Osteocyte (in vitro differentiated cells): ENCODE results near the gene CREBL2. TPM values are rescaled to one million over a fixed set of nuclear protein-coding genes. Genes with fewer than 3 reads are reported as not detected.

Source experiments
- DNase-seq: peaks from one replicate; pipeline ENCODE4 v3.0.0; 2021; ENCODE audit warnings: mixed read lengths; ENCODE audit not compliant: unreplicated experiment; ENCODE audit errors: extremely low spot score
- H3K27ac Mint-ChIP-seq: one replicate; pipeline ENCODE4 v1.8.0; 2021; ENCODE audit warnings: mild to moderate bottlenecking, mixed read lengths; ENCODE audit not compliant: unreplicated experiment
- H3K27me3 Mint-ChIP-seq: one replicate; pipeline ENCODE4 v1.8.0; 2021; ENCODE audit warnings: mixed read lengths; ENCODE audit not compliant: unreplicated experiment
- H3K36me3 Mint-ChIP-seq: one replicate; pipeline ENCODE4 v1.8.0; 2021; ENCODE audit warnings: mixed read lengths; ENCODE audit not compliant: unreplicated experiment
- H3K4me1 Mint-ChIP-seq: one replicate; pipeline ENCODE4 v1.8.0; 2021; ENCODE audit warnings: mixed read lengths; ENCODE audit not compliant: unreplicated experiment
- H3K4me3 Mint-ChIP-seq: one replicate; pipeline ENCODE4 v1.8.0; 2021; ENCODE audit warnings: mild to moderate bottlenecking, moderate library complexity, mixed read lengths; ENCODE audit not compliant: unreplicated experiment
- H3K9me3 Mint-ChIP-seq: one replicate; pipeline ENCODE4 v1.8.0; 2021; ENCODE audit warnings: mixed read lengths; ENCODE audit not compliant: unreplicated experiment
- CTCF ChIP-seq: fragments of 200-600 bp; sonication (generic); IDR thresholded peaks from 2 replicates; pipeline ENCODE4 v1.5.0; 2021; ENCODE audit warnings: antibody characterized with exemption, mild to moderate bottlenecking, moderate library complexity
- long read RNA-seq: library from polyadenylated mRNA; unstranded; transcript quantifications from one replicate; pipeline ENCODE4 v2.0.0, GENCODE V29; 2021
- total RNA-seq: library from RNA; stranded (reverse); gene quantifications from 2 replicates; pipeline ENCODE4 v1.2.1, GENCODE V29; 2021

The CREBL2 gene
- 15.1 and 16.3 TPM in 2 replicates for total RNA-seq
- long read RNA-seq, partial matches to known transcripts = 0 of 9 reads
- long read RNA-seq, other reads (novel, unspliced or antisense) = 5 of 9 reads

GRCh38 chr12:12611512-12612306 lies at the start of gene CREBL2:
Gene CREBL2, plus strand, starts transcription at chr12:12611876. Its CDS starts 297 bp downstream, at chr12:12612173.
- peak within 1 kb of the TSS; percentile 98 for H3K27ac Mint-ChIP-seq
- no peaks in the 10 kb centered on the region for H3K27me3 Mint-ChIP-seq
- H3K4me1 Mint-ChIP-seq = peaks cover 34% of the 10 kb centered on the region
- DNase-seq = peak; percentile 95
- H3K36me3 Mint-ChIP-seq = peaks cover 2% of the 10 kb centered on the region
- H3K4me3 Mint-ChIP-seq = peak within 1 kb of the TSS; percentile 89
- no peak for TF ChIP-seq CTCF
- H3K9me3 Mint-ChIP-seq = no peaks in the 10 kb centered on the region

GRCh38 chr12:12562016-12562483 lies 49.6 kb upstream of the CREBL2 start:
- DNase-seq = no peak
- Mint-ChIP-seq H3K4me1 (peaks cover 19% of the 10 kb centered on the region), H3K27ac (peak overlapping the region; percentile 90), H3K27me3 (no peaks in the 10 kb centered on the region), H3K9me3 (no peaks in the 10 kb centered on the region), H3K36me3 (no peaks in the 10 kb centered on the region), H3K4me3 (peak overlapping the region; percentile 79)
- no peak for TF ChIP-seq CTCF

GRCh38 chr12:12562585-12563261 lies 49.0 kb upstream of the CREBL2 start, which contains the start of gene DUSP16:
Gene DUSP16, minus strand, starts transcription at chr12:12562863. Its CDS starts 41,765 bp downstream, at chr12:12521098.
- Mint-ChIP-seq H3K9me3 (no peaks in the 10 kb centered on the region), H3K27ac (peak within 1 kb of the TSS; percentile 90), H3K27me3 (peaks cover 4% of the 10 kb centered on the region)

GRCh38 chr12:12563290-12563928 lies 48.3 kb upstream of the CREBL2 start:
- Mint-ChIP-seq H3K36me3 (no peaks in the 10 kb centered on the region), H3K4me1 (peaks cover 19% of the 10 kb centered on the region), H3K9me3 (no peaks in the 10 kb centered on the region), H3K27me3 (peaks cover 5% of the 10 kb centered on the region), H3K27ac (peak overlapping the region; percentile 90), H3K4me3 (peak overlapping the region; percentile 77)
- DNase-seq = no peak
- no peak for TF ChIP-seq CTCF

More at GRCh38 chr12:12562585-12563261, 49.0 kb upstream of the CREBL2 start, which contains the start of gene DUSP16:
- Mint-ChIP-seq H3K4me3 (peak within 1 kb of the TSS; percentile 79), H3K36me3 (no peaks in the 10 kb centered on the region), H3K4me1 (peaks cover 19% of the 10 kb centered on the region)
- DNase-seq = peak; percentile 95
- TF ChIP-seq CTCF = peak; percentile 28
